ENCODE results near the gene FARP1.

The FARP1 gene

GRCh38 chr13:98272549-98272948 is 129.7 kb downstream of the FARP1 start:
- no peak for TF ChIP-seq CTCF (IDR thresholded peaks at IDR 0.05; ENCODE audit: low read depth, low read length)

GRCh38 chr13:98273067-98273823 is 130.4 kb downstream of the FARP1 start:
- no peak for TF ChIP-seq CTCF (IDR thresholded peaks at IDR 0.05; ENCODE audit: low read depth, low read length)

More at GRCh38 chr13:98272549-98272948, 129.7 kb downstream of the FARP1 start:
- no peak overlapping the region for H3K4me3 ChIP-seq (ENCODE audit: low read depth, low read length)

GRCh38 chr13:98273824-98274742 is 131.2 kb downstream of the FARP1 start:
- H3K4me3 ChIP-seq (ENCODE audit: low read depth, low read length): no peak overlapping the region
- no peak for TF ChIP-seq CTCF (IDR thresholded peaks at IDR 0.05; ENCODE audit: low read depth, low read length)

More at GRCh38 chr13:98273067-98273823, 130.4 kb downstream of the FARP1 start:
- H3K4me3 ChIP-seq (ENCODE audit: low read depth, low read length): no peak overlapping the region

DNA sequence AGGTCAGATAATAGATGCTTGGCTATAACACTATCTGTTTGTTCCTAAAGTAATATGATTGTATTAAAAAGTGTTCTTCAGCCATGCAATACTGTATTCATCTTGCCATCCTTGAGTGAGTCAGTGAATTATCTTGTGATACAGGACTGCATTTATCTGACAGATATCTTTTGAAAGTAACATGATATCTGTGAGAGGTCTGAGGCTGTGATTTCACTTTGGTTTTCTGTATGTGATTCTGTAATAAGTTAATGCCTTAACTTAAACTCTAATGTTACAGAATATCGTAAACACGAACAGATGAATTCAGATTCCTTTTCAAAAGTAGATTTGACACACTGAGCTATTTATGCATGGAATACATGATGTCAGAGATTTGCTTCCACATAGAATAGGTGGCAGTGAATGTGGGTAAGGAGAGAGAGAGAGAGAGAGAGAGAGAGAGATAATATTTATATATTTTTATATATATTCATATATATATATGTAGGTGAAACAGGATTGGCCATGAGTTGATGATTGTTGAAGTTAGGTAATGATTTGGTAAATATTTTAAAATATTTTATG is 132.1 kb downstream of the FARP1 start:
- no peak for TF ChIP-seq CTCF (IDR thresholded peaks at IDR 0.05; ENCODE audit: low read depth, low read length)
- H3K4me3 ChIP-seq (ENCODE audit: low read depth, low read length): no peak overlapping the region

DNA sequence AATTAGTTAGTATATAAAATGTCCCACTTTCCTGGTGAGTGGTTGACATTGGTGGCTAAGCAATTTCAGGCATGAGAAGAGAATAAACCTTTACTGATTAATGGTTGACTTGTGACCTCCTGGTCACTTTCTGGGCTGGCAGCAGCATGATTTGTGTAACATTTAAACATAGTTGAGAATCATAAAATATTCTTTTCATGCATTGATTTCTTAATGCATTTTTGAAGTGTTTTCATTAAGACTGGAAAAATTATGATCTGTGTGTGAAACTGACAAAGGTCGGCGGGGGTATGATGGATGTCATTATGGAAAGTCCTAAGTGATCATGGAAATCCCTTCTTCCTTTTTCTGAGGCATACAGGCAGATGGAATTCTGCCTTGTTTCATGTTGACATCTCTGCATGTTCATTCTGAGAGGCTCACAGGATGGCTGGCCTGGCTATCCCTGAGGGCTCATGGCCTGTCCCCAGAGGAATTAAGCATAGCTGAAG is 132.8 kb downstream of the FARP1 start:
- H3K4me3 ChIP-seq (ENCODE audit: low read depth, low read length): no peak overlapping the region
- no peak for TF ChIP-seq CTCF (IDR thresholded peaks at IDR 0.05; ENCODE audit: low read depth, low read length)

- TF ChIP-seq CTCF (IDR thresholded peaks at IDR 0.05; ENCODE audit: low read depth, low read length): no peak
- H3K4me3 ChIP-seq (ENCODE audit: low read depth, low read length): no peak overlapping the region
These were observed 133.6 kb downstream of the FARP1 start for GRCh38 chr13:98276486-98276885.
